ENCODE measurements around the gene LYRM9.

- TF ChIP-seq CTCF (IDR thresholded peaks at IDR 0.05 in 8 of 11, conservative IDR thresholded peaks at IDR 0.05 in 3 of 11) (no peak), POLR2A (IDR thresholded peaks at IDR 0.05) (no peak)
Observed at GRCh38 chr17:27891841-27892240, 1.3 kb downstream of the LYRM9 start.
